Measurements from ENCODE around the gene LILRB4.
"Not testable (repeated sequence)": the region's sequence is repeated elsewhere in the genome, so short reads cannot be mapped to it uniquely, and the experiment has no call there.

LILRB4 gene

DNA sequence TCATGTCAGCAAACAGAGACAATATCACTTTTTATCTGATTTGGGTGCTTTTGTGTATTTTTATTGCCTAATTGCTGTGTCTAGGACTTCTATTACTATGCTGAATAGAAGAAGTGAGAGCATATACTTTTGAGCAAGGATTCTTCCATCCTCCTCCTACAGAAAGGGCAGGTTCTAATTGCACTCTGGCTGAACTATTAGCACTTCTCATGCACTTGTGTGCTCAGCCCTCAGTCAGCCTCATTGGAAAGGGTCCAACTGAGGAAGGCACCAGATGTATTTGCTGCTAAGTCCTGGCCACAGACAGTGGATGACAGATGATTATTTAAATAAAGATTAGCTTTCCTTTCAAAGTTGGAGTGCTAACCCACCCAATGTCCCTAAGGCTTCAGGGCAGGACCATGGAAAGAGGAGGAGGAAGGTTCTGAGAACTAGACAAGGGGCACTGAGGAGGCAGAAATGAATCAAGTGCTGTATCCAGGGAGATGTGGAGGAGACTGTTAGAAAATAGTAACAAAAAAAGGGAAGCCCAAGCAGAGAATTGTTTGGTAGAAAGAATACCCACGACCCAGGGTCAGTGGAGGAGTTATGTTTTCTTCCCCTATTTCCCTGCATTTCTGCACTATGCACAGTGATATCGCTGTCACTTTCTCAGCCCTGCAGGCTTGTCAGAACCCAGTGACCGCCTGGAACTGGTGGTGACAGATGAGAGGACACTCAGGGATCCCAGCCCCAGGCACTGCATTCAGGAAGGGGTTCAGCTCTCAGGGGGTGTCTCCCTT lies 8.0 kb downstream of the LILRB4 start:
- DNase-seq (ENCODE audit: low read depth) = no peak
- TF ChIP-seq CTCF (conservative IDR thresholded peaks at IDR 0.05; ENCODE audit: low read length) = no peak
- no peak overlapping the region for H3K4me3 ChIP-seq (ENCODE audit: low read length)

DNA sequence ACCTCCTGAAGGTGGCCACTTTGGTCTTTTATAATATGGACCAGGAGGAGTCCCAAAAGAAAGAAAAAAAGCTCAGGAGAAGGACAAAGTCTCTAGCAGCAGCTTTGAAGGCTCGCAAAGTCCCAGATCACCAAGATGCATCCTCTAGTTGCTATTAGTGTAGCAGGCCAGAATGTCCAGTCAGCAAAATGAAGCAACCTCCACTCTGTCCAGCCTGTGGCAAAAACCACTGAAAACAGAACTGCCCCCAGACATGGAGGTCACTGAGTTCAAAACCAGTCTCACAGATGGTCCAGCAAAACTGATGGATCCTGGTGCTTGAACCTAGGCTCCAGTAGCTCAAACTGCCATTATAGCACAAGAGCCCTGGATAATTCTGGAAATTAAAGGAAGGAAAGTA lies 10.4 kb downstream of the LILRB4 start:
- TF ChIP-seq CTCF (conservative IDR thresholded peaks at IDR 0.05; ENCODE audit: low read length) = no peak
- DNase-seq (ENCODE audit: low read depth) = no peak
- no peak overlapping the region for H3K4me3 ChIP-seq (ENCODE audit: low read length)

DNA sequence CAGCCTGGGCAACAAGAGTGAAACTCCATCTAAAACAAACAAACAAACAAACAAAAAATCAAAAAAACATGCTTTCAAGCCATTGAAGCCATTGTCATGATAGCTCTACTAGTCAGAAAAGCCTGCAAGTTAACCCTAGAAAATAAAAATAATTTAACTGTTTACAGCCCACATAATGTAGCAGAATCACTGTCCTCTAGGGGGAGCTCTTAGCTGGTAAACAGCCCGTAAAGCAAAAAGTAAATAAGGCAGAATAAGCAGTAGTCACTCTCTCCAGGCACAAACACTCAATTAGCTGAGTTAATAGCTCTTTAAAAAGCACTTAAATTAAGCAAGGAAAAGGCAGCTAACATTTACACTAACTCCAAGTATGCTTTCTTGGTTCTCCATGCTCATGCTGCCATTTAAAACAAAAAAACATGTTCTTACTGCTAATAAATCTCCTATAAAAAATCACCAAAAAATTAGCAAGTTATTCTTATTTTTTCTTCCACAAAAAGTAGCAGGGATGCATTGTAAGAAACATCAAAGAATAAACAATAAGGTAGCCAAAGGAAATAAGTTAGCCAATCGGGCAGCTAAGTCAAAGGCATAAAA lies 11.3 kb downstream of the LILRB4 start:
- peak; percentile 64 for TF ChIP-seq CTCF (conservative IDR thresholded peaks at IDR 0.05; ENCODE audit: low read length)
- DNase-seq (ENCODE audit: low read depth) = peak; percentile 23
- no peak overlapping the region for H3K4me3 ChIP-seq (ENCODE audit: low read length)

- peak; percentile 94 for TF ChIP-seq CTCF (conservative IDR thresholded peaks at IDR 0.05; ENCODE audit: low read length)
- peak; percentile 32 for DNase-seq (ENCODE audit: low read depth)
- H3K4me3 ChIP-seq (ENCODE audit: low read length) = not testable (repeated sequence)
Observed at GRCh38 chr19:54676210-54676834, 13.5 kb downstream of the LILRB4 start.

DNA sequence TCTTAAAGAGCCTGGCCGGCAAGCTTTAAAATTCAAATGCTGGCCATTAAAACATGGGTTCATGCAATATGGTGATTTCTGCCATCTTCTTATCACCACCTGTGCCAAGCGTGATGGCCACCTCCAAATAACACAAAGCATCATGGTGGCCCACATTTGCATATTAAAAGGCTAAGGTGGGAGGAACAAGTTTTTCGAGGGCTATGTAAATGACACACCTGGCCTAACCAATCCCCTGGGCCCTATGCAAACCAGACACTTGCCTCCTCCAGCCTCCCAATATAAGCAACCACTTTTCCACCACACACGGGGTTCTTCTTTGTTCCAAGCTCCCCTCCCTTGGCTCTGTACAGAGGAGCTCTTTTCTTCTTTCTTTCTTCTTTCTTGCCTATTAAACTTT lies 14.4 kb downstream of the LILRB4 start:
- DNase-seq (ENCODE audit: low read depth) = no peak
- TF ChIP-seq CTCF (conservative IDR thresholded peaks at IDR 0.05; ENCODE audit: low read length) = no peak

GRCh38 chr19:54681596-54681995 lies 18.8 kb downstream of the LILRB4 start:
- H3K4me3 ChIP-seq (ENCODE audit: low read length); DNase-seq (ENCODE audit: low read depth): not testable (repeated sequence)

More for the DNA sequence above, 14.4 kb downstream of the LILRB4 start:
- no peak overlapping the region for H3K4me3 ChIP-seq (ENCODE audit: low read length)

- DNase-seq (ENCODE audit: low read depth) = no peak
- TF ChIP-seq CTCF (conservative IDR thresholded peaks at IDR 0.05; ENCODE audit: low read length) = no peak
- no peak overlapping the region for H3K4me3 ChIP-seq (ENCODE audit: low read length)
Observed at GRCh38 chr19:54682306-54682856, 19.6 kb downstream of the LILRB4 start.
